ENCODE results near the gene GDF10.

Gene GDF10

GRCh38 chr10:47323087-47323486 is 23.1 kb downstream of the GDF10 start:
- H3K27ac ChIP-seq (replicated peaks): no peak overlapping the region
- DNase-seq (ENCODE audit: low read depth in 1 of 2, low spot score in 1 of 2): no peak
- no peak overlapping the region for H3K4me3 ChIP-seq (replicated peaks; ENCODE audit: insufficient read depth, low read length)
- TF ChIP-seq POLR2AphosphoS5 (IDR thresholded peaks at IDR 0.05; ENCODE audit: low read depth) (no peak), SPI1 (IDR thresholded peaks at IDR 0.05; ENCODE audit: borderline replicate concordance, low read depth) (no peak), GABPA (IDR thresholded peaks at IDR 0.05; ENCODE audit: low read depth) (no peak), CTCF (IDR thresholded peaks at IDR 0.05; ENCODE audit: insufficient read depth, low read length) (no peak), REST (IDR thresholded peaks at IDR 0.05; ENCODE audit: insufficient replicate concordance, low read depth) (no peak)
- no peaks in the 10 kb centered on the region for H3K27me3 ChIP-seq (ENCODE audit: insufficient read depth, poor library complexity, severe bottlenecking)

GRCh38 chr10:47323636-47324296 is 23.8 kb downstream of the GDF10 start:
- no peak overlapping the region for H3K4me3 ChIP-seq (replicated peaks; ENCODE audit: insufficient read depth, low read length)
- DNase-seq (ENCODE audit: low read depth in 1 of 2, low spot score in 1 of 2): no peak
- H3K27ac ChIP-seq (replicated peaks): no peak overlapping the region
- no peaks in the 10 kb centered on the region for H3K27me3 ChIP-seq (ENCODE audit: insufficient read depth, poor library complexity, severe bottlenecking)
- TF ChIP-seq POLR2AphosphoS5 (IDR thresholded peaks at IDR 0.05; ENCODE audit: low read depth): no peak
- no peak for TF ChIP-seq SPI1 (IDR thresholded peaks at IDR 0.05; ENCODE audit: borderline replicate concordance, low read depth)
- TF ChIP-seq CTCF (IDR thresholded peaks at IDR 0.05; ENCODE audit: insufficient read depth, low read length): no peak
- TF ChIP-seq REST (IDR thresholded peaks at IDR 0.05; ENCODE audit: insufficient replicate concordance, low read depth): no peak

- no peak overlapping the region for H3K4me3 ChIP-seq (replicated peaks; ENCODE audit: insufficient read depth, low read length)
- H3K27me3 ChIP-seq (ENCODE audit: insufficient read depth, poor library complexity, severe bottlenecking): no peaks in the 10 kb centered on the region
- TF ChIP-seq GABPA (IDR thresholded peaks at IDR 0.05; ENCODE audit: low read depth) (no peak), CTCF (IDR thresholded peaks at IDR 0.05; ENCODE audit: insufficient read depth, low read length) (no peak), POLR2AphosphoS5 (IDR thresholded peaks at IDR 0.05; ENCODE audit: low read depth) (no peak), REST (IDR thresholded peaks at IDR 0.05; ENCODE audit: insufficient replicate concordance, low read depth) (no peak), SPI1 (IDR thresholded peaks at IDR 0.05; ENCODE audit: borderline replicate concordance, low read depth) (no peak)
- DNase-seq (ENCODE audit: low read depth in 1 of 2, low spot score in 1 of 2): no peak
- no peak overlapping the region for H3K27ac ChIP-seq (replicated peaks)
These were observed 25.6 kb downstream of the GDF10 start for GRCh38 chr10:47325303-47326291.

Measured in HL-60 (cell line).